ENCODE data around the gene VPS39. TPM values are rescaled to one million over a fixed set of nuclear protein-coding genes. Genes with fewer than 3 reads are reported as not detected.

Gene VPS39
- total RNA-seq, 4 donors from 2014 or later, result 105 to 354 (median 153) TPM

- TF ChIP-seq POLR2A (IDR thresholded peaks at IDR 0.05) (no peak), EP300 (IDR thresholded peaks at IDR 0.05; ENCODE audit: low read depth) (no peak), POLR2AphosphoS5 (IDR thresholded peaks at IDR 0.05) (no peak), CTCF (IDR thresholded peaks at IDR 0.05) (no peak)
- H3K27me3 ChIP-seq, result no peaks in the 10 kb centered on the region
- WGBS, 2 donors (ENCODE audit: low coverage in 1 of 2), result 89 to 95% methylated on average over 4 to 6 of the region's 6 CpGs
- intact Hi-C loops (cut with DNase I; ENCODE audit: low total_unique reads), result no loop called here
- in situ Hi-C loops (cut with MboI; ENCODE audit: low pct_ligation_motif_present in 1 of 4, low pct_unique_long_range_greater_than_20kb in 1 of 4, low sequenced_read_pairs in 3 of 4), result no loop called here
- no peak for DNase-seq
- H3K4me1 ChIP-seq, result no peaks in the 10 kb centered on the region
- no peaks in the 10 kb centered on the region for H3K9me3 ChIP-seq
- no peak overlapping the region for H3K4me3 ChIP-seq
- H3K27ac ChIP-seq, result no peak overlapping the region
- H3K36me3 ChIP-seq, result peaks cover 0 to 81% (median 33%) of the 10 kb centered on the region in 4 donors
These were observed 25.7 kb downstream of the VPS39 start for GRCh38 chr15:42182328-42182886.

- no peaks in the 10 kb centered on the region for H3K9me3 ChIP-seq
- in situ Hi-C loops (cut with MboI; ENCODE audit: low pct_ligation_motif_present in 1 of 4, low pct_unique_long_range_greater_than_20kb in 1 of 4, low sequenced_read_pairs in 3 of 4) (no loop called here), intact Hi-C loops (cut with DNase I; ENCODE audit: low total_unique reads) (no loop called here)
- no peak for DNase-seq
- H3K27me3 ChIP-seq, result no peaks in the 10 kb centered on the region
- no peak overlapping the region for H3K27ac ChIP-seq
- no peaks in the 10 kb centered on the region for H3K4me1 ChIP-seq
- no peak overlapping the region for H3K4me3 ChIP-seq
- H3K36me3 ChIP-seq, result peaks cover 0 to 90% (median 27%) of the 10 kb centered on the region in 4 donors
- 71% methylated on average over 2 of the region's 2 CpGs for WGBS, 2 donors (ENCODE audit: low coverage in 1 of 2)
- no peak for TF ChIP-seq POLR2AphosphoS5 (IDR thresholded peaks at IDR 0.05)
- no peak for TF ChIP-seq POLR2A (IDR thresholded peaks at IDR 0.05)
- no peak for TF ChIP-seq CTCF (IDR thresholded peaks at IDR 0.05)
- no peak for TF ChIP-seq EP300 (IDR thresholded peaks at IDR 0.05; ENCODE audit: low read depth)
These were observed 30.0 kb downstream of the VPS39 start for GRCh38 chr15:42178056-42178455.

GRCh38 chr15:42175671-42176070 lies 32.4 kb downstream of the VPS39 start:
- TF ChIP-seq CTCF (IDR thresholded peaks at IDR 0.05), result no peak
- no peak for TF ChIP-seq EP300 (IDR thresholded peaks at IDR 0.05; ENCODE audit: low read depth)
- no peak for TF ChIP-seq POLR2AphosphoS5 (IDR thresholded peaks at IDR 0.05)
- no peak for TF ChIP-seq POLR2A (IDR thresholded peaks at IDR 0.05)
- intact Hi-C loops (cut with DNase I; ENCODE audit: low total_unique reads), result no loop called here
- Histone ChIP-seq H3K36me3 (peaks cover 0 to 83% (median 24%) of the 10 kb centered on the region in 4 donors), H3K27ac (no peak overlapping the region), H3K4me1 (no peaks in the 10 kb centered on the region), H3K27me3 (no peaks in the 10 kb centered on the region), H3K9me3 (no peaks in the 10 kb centered on the region), H3K4me3 (no peak overlapping the region)
- 82 to 87% methylated on average over 4 to 5 of the region's 5 CpGs for WGBS, 2 donors (ENCODE audit: low coverage in 1 of 2)
- no peak for DNase-seq
- in situ Hi-C loops (cut with MboI; ENCODE audit: low pct_ligation_motif_present in 1 of 4, low pct_unique_long_range_greater_than_20kb in 1 of 4, low sequenced_read_pairs in 3 of 4), result no loop called here

GRCh38 chr15:42172475-42172874 lies 35.6 kb downstream of the VPS39 start:
- no peak for DNase-seq
- intact Hi-C loops (cut with DNase I; ENCODE audit: low total_unique reads) (loop anchor here (1.0 kb wide), 1 partner anchor 54 kb away; no protein-coding TSS in a partner anchor), in situ Hi-C loops (cut with MboI; ENCODE audit: low pct_ligation_motif_present in 1 of 4, low pct_unique_long_range_greater_than_20kb in 1 of 4, low sequenced_read_pairs in 3 of 4) (no loop called here)
- Histone ChIP-seq H3K27ac (no peak overlapping the region), H3K4me3 (no peak overlapping the region), H3K36me3 (peaks cover 0 to 83% (median 24%) of the 10 kb centered on the region in 4 donors), H3K27me3 (no peaks in the 10 kb centered on the region), H3K9me3 (no peaks in the 10 kb centered on the region), H3K4me1 (no peaks in the 10 kb centered on the region)
- WGBS, 2 donors (ENCODE audit: low coverage in 1 of 2), result 81 to 92% methylated on average over 3 to 5 of the region's 5 CpGs
- TF ChIP-seq EP300 (IDR thresholded peaks at IDR 0.05; ENCODE audit: low read depth) (no peak), CTCF (IDR thresholded peaks at IDR 0.05) (no peak), POLR2A (IDR thresholded peaks at IDR 0.05) (no peak), POLR2AphosphoS5 (IDR thresholded peaks at IDR 0.05) (no peak)
